GM21737 (cell line): Measurements from ENCODE around the gene COL25A1.

Experiments
- ATAC-seq: cut with Tn5 transposase; IDR thresholded peaks from one replicate; pipeline ENCODE4 v1.9.1; 2021; ENCODE audit warnings: mild to moderate bottlenecking, moderate library complexity; ENCODE audit not compliant: unreplicated experiment

COL25A1 gene

GRCh38 chr4:108783665-108784463, 518.6 kb downstream of the COL25A1 start:
- ATAC-seq, result no peak

GRCh38 chr4:108779958-108780357, 522.5 kb downstream of the COL25A1 start:
- ATAC-seq, result no peak

GRCh38 chr4:108777388-108777787, 525.1 kb downstream of the COL25A1 start:
- no peak for ATAC-seq

GRCh38 chr4:108775921-108776320, 526.5 kb downstream of the COL25A1 start:
- no peak for ATAC-seq

GRCh38 chr4:108774809-108775530, 527.5 kb downstream of the COL25A1 start:
- ATAC-seq, result no peak

GRCh38 chr4:108772402-108772801, 530.1 kb downstream of the COL25A1 start:
- ATAC-seq, result no peak

- ATAC-seq, result no peak
Observed at GRCh38 chr4:108766058-108766457, 536.4 kb downstream of the COL25A1 start.

- ATAC-seq, result no peak
Observed at GRCh38 chr4:108763986-108764385, 538.5 kb downstream of the COL25A1 start.

- ATAC-seq, result no peak
Observed at GRCh38 chr4:108763226-108763593, 539.2 kb downstream of the COL25A1 start.

- no peak for ATAC-seq
Observed at GRCh38 chr4:108762559-108763225, 539.8 kb downstream of the COL25A1 start, which contains the start of gene ETNPPL. Gene ETNPPL, minus strand, starts transcription at chr4:108763053. Its CDS starts 155 bp downstream, at chr4:108762898.
